Ascending aorta (tissue), 2 donors: Measurements from ENCODE around the gene DBX1. TPM values are rescaled to one million over a fixed set of nuclear protein-coding genes. Genes with fewer than 3 reads are reported as not detected.

ENCODE experiments used
- DNase-seq, 2 donors: peaks; one replicate each; pipeline ENCODE4 v3.0.0-alpha.2; 2019; ENCODE audit warnings: low spot score in 2 of 2
- H3K27ac ChIP-seq, 2 donors: fragments of 200-600 bp; sonication (generic); one replicate each; pipeline ENCODE4 v1.5.1; 2016 to 2017; ENCODE audit warnings: mild to moderate bottlenecking in 1 of 2
- H3K27me3 ChIP-seq: fragments of 200-600 bp; sonication (generic); one replicate; pipeline ENCODE4 v1.5.1; 2017
- H3K36me3 ChIP-seq, 2 donors: fragments of 200-600 bp; sonication (generic); one replicate each; pipeline ENCODE4 v1.5.1; 2016
- H3K4me1 ChIP-seq, 2 donors: fragments of 200-600 bp; sonication (generic); one replicate each; pipeline ENCODE4 v1.5.1; 2016 to 2017; ENCODE audit warnings: mild to moderate bottlenecking in 1 of 2
- H3K4me3 ChIP-seq, 2 donors: fragments of 200-600 bp; sonication (generic); one replicate each; pipeline ENCODE4 v1.5.1; 2016 to 2017; ENCODE audit warnings: mild to moderate bottlenecking in 1 of 2
- H3K9me3 ChIP-seq, 2 donors: fragments of 200-600 bp; sonication (generic); one replicate each; pipeline ENCODE4 v1.5.1; 2016
- CTCF ChIP-seq, 3 experiments: fragments of 200-600 bp in 2 of 3; fragments of 450-650 bp in 1 of 3; sonication (generic) in 2 of 3; IDR thresholded peaks; one replicate each; pipeline ENCODE4 v1.5.1; 2016 to 2019; ENCODE audit warnings: antibody characterized with exemption in 3 of 3, mild to moderate bottlenecking in 1 of 3, moderate library complexity in 1 of 3
- intact Hi-C: fragments of 100-400 bp; cut with DNase I; formaldehyde crosslinking; loops from one replicate; pipeline ENCODE4 v1.15.1; 2023
- total RNA-seq: library from RNA; depleted of rRNA; stranded (reverse); fragments of >200 nt; gene quantifications from one replicate; pipeline ENCODE4 v1.1.0, GENCODE V29; 2016

DBX1 gene
- total RNA-seq, 1 donor from 2014 or later, result not detected

GRCh38 chr11:20118209-20118608 lies 42.1 kb downstream of the DBX1 start:
- Histone ChIP-seq H3K36me3 (peaks cover 53 to 71% of the 10 kb centered on the region in 2 donors), H3K27ac (peak overlapping the region in 1 of 2 donors; percentile 12), H3K4me3 (no peak overlapping the region), H3K27me3 (no peaks in the 10 kb centered on the region), H3K9me3 (no peaks in the 10 kb centered on the region), H3K4me1 (peaks cover 5 to 16% of the 10 kb centered on the region in 2 donors)
- TF ChIP-seq CTCF (IDR thresholded peaks at IDR 0.05), result no peak
- intact Hi-C loops, result loop anchor here (10.0 kb wide), 2 partner anchors 363 to 553 kb away; no protein-coding TSS in a partner anchor
- DNase-seq, result no peak

- H3K27me3 ChIP-seq, result no peaks in the 10 kb centered on the region
- DNase-seq, result no peak
- peaks cover 11 to 25% of the 10 kb centered on the region in 2 donors for H3K4me1 ChIP-seq
- intact Hi-C loops, result loop anchor here (10.0 kb wide), 2 partner anchors 362 to 552 kb away; no protein-coding TSS in a partner anchor
- peak overlapping the region in 1 of 2 donors; percentile 12 for H3K27ac ChIP-seq
- no peak for TF ChIP-seq CTCF (IDR thresholded peaks at IDR 0.05)
- H3K36me3 ChIP-seq, result peaks cover 53 to 71% of the 10 kb centered on the region in 2 donors
- H3K9me3 ChIP-seq, result no peaks in the 10 kb centered on the region
- H3K4me3 ChIP-seq, result no peak overlapping the region
Observed at GRCh38 chr11:20117291-20117690, 43.0 kb downstream of the DBX1 start.

GRCh38 chr11:20116825-20117224 lies 43.5 kb downstream of the DBX1 start:
- Histone ChIP-seq H3K4me1 (peaks cover 13 to 28% of the 10 kb centered on the region in 2 donors), H3K9me3 (no peaks in the 10 kb centered on the region), H3K4me3 (no peak overlapping the region), H3K27me3 (no peaks in the 10 kb centered on the region), H3K27ac (peak overlapping the region in 1 of 2 donors; percentile 12), H3K36me3 (peaks cover 53 to 71% of the 10 kb centered on the region in 2 donors)
- intact Hi-C loops, result loop anchor here (10.0 kb wide), 2 partner anchors 362 to 552 kb away; no protein-coding TSS in a partner anchor
- no peak for TF ChIP-seq CTCF (IDR thresholded peaks at IDR 0.05)
- no peak for DNase-seq

- no peak for TF ChIP-seq CTCF (IDR thresholded peaks at IDR 0.05)
- intact Hi-C loops, result loop anchor here (5.0 to 10.0 kb wide), 4 partner anchors 162 to 550 kb away; no protein-coding TSS in a partner anchor
- peak overlapping the region; percentile 50 to 85 for H3K27ac ChIP-seq
Observed at GRCh38 chr11:20114588-20114987, 45.7 kb downstream of the DBX1 start.

GRCh38 chr11:20113149-20113438 lies 47.2 kb downstream of the DBX1 start:
- Histone ChIP-seq H3K4me1 (peaks cover 20 to 47% of the 10 kb centered on the region in 2 donors), H3K36me3 (peaks cover 51 to 70% of the 10 kb centered on the region in 2 donors), H3K27ac (peak overlapping the region; percentile 73 to 85), H3K27me3 (no peaks in the 10 kb centered on the region), H3K4me3 (no peak overlapping the region), H3K9me3 (no peaks in the 10 kb centered on the region)
- DNase-seq, result no peak
- intact Hi-C loops, result loop anchor here (5.0 to 10.0 kb wide), 4 partner anchors 161 to 548 kb away; no protein-coding TSS in a partner anchor
- no peak for TF ChIP-seq CTCF (IDR thresholded peaks at IDR 0.05)

More at GRCh38 chr11:20114588-20114987, 45.7 kb downstream of the DBX1 start:
- Histone ChIP-seq H3K4me1 (peaks cover 20 to 47% of the 10 kb centered on the region in 2 donors), H3K36me3 (peaks cover 50 to 70% of the 10 kb centered on the region in 2 donors), H3K4me3 (no peak overlapping the region), H3K9me3 (no peaks in the 10 kb centered on the region), H3K27me3 (no peaks in the 10 kb centered on the region)
- no peak for DNase-seq
